Gastroesophageal sphincter (tissue), 3 donors: Measurements from ENCODE around the gene ST3GAL5.

Source experiments
- POLR2AphosphoS5 ChIP-seq: sonication (generic); formaldehyde crosslinking; IDR thresholded peaks from one replicate; pipeline ENCODE4 v1.6.1; 2017; ENCODE audit warnings: antibody characterized with exemption
- TF ChIP-seq, protein P1 (sequence below), 4 experiments: fragments of 200-600 bp in 2 of 4; fragments of 450-650 bp in 2 of 4; sonication (generic) in 1 of 4; IDR thresholded peaks; one replicate each; pipeline ENCODE4 v1.5.1; 2017 to 2019; ENCODE audit warnings: antibody characterized with exemption in 4 of 4, mild to moderate bottlenecking in 2 of 4, moderate library complexity in 2 of 4

GRCh38 chr2:85801871-85802270, 86.9 kb downstream of the ST3GAL5 start:
- TF ChIP-seq, protein P1, sequence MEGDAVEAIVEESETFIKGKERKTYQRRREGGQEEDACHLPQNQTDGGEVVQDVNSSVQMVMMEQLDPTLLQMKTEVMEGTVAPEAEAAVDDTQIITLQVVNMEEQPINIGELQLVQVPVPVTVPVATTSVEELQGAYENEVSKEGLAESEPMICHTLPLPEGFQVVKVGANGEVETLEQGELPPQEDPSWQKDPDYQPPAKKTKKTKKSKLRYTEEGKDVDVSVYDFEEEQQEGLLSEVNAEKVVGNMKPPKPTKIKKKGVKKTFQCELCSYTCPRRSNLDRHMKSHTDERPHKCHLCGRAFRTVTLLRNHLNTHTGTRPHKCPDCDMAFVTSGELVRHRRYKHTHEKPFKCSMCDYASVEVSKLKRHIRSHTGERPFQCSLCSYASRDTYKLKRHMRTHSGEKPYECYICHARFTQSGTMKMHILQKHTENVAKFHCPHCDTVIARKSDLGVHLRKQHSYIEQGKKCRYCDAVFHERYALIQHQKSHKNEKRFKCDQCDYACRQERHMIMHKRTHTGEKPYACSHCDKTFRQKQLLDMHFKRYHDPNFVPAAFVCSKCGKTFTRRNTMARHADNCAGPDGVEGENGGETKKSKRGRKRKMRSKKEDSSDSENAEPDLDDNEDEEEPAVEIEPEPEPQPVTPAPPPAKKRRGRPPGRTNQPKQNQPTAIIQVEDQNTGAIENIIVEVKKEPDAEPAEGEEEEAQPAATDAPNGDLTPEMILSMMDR (IDR thresholded peaks at IDR 0.05), result no peak
- no peak for TF ChIP-seq POLR2AphosphoS5
